ENCODE data around the gene PDE4D.

PDE4D gene

GRCh38 chr5:59161221-59162105 lies 732.1 kb downstream of the PDE4D start:
- DNase-seq (ENCODE audit: insufficient read length) (no peak), FAIRE-seq (no peak)
- TF ChIP-seq TAF1 (IDR thresholded peaks at IDR 0.05; ENCODE audit: borderline replicate concordance, low read depth, low read length) = no peak
- TF ChIP-seq POLR2A (IDR thresholded peaks at IDR 0.05; ENCODE audit: low read depth, low read length) = no peak
- TF ChIP-seq POLR2AphosphoS5 (IDR thresholded peaks at IDR 0.05; ENCODE audit: low read depth, low read length) = no peak

- FAIRE-seq = no peak
- no peak for DNase-seq (ENCODE audit: insufficient read length)
- TF ChIP-seq POLR2A (IDR thresholded peaks at IDR 0.05; ENCODE audit: low read depth, low read length) (no peak), POLR2AphosphoS5 (IDR thresholded peaks at IDR 0.05; ENCODE audit: low read depth, low read length) (no peak), TAF1 (IDR thresholded peaks at IDR 0.05; ENCODE audit: borderline replicate concordance, low read depth, low read length) (no peak)
Measured at GRCh38 chr5:59158637-59159391, 734.7 kb downstream of the PDE4D start.

DNA sequence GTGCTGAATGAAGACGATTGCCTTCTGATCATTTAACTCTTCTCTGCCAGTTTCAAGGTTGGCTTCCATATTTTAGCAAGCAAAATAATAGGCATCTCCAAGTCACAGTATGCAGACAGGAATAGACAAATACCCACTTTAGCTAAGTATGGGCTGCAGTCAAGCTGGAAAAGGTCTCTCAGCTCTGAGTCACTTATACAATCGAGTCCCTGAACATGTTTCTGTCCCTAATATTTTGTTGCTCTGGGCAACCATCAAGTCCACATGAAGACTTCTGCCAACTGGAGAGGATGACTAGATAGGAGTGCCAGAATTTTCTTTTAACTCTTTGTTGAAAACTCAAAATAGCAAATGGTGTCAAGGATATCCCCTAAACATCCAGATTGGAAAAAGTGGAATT lies 735.4 kb downstream of the PDE4D start:
- TF ChIP-seq POLR2AphosphoS5 (IDR thresholded peaks at IDR 0.05; ENCODE audit: low read depth, low read length) (no peak), TAF1 (IDR thresholded peaks at IDR 0.05; ENCODE audit: borderline replicate concordance, low read depth, low read length) (no peak), POLR2A (IDR thresholded peaks at IDR 0.05; ENCODE audit: low read depth, low read length) (no peak)
- DNase-seq (ENCODE audit: insufficient read length) = no peak
- FAIRE-seq = no peak

DNA sequence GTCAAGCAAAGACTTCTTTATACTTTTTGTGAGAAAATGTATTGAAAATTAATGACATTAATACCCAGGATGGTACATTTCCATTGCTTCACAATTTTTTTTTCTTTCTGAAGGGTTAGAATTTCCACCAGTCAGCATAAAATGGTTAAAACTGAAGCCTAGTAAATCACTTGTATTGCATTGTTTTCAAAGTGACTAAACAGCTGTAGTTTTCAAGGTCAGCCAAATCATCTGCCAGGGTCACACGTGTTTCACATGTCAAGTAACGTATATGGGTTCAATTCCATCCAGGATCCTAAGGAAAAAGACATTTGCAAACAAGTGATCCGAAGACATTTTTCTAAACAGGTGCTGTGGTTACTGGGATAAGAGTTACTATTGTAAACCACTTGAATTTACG lies 736.5 kb downstream of the PDE4D start:
- TF ChIP-seq TAF1 (IDR thresholded peaks at IDR 0.05; ENCODE audit: borderline replicate concordance, low read depth, low read length) = no peak
- TF ChIP-seq POLR2A (IDR thresholded peaks at IDR 0.05; ENCODE audit: low read depth, low read length) = no peak
- no peak for TF ChIP-seq POLR2AphosphoS5 (IDR thresholded peaks at IDR 0.05; ENCODE audit: low read depth, low read length)
- DNase-seq (ENCODE audit: insufficient read length) (no peak), FAIRE-seq (no peak)

DNA sequence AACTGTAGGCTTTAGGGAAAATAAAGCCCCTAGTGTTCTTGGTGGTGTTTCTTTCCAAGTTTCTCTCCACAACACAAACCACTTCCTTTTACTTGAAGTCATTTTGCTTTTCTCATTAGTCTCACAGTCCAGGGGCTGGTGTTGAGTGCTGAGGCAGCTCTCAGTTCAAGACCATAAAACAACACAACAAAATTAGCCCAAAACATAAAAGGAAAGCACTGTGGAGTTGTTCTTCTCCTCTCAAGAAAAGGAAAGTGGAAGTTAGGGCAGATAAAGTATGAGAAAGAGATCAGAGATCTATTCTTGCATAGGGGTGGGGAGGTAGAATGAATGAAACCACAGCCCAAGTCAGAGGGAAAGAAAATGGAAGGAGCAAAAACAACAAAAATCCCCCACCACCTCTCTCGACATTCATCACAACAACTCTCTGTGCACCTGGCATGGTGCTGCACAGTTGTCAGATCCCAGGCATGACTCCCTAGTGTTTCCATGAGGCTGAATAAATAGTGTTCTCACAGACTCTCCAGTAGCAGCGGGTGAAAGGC lies 740.8 kb downstream of the PDE4D start:
- DNase-seq (ENCODE audit: insufficient read length) (no peak), FAIRE-seq (no peak)
- TF ChIP-seq TAF1 (IDR thresholded peaks at IDR 0.05; ENCODE audit: borderline replicate concordance, low read depth, low read length) (no peak), POLR2AphosphoS5 (IDR thresholded peaks at IDR 0.05; ENCODE audit: low read depth, low read length) (no peak), POLR2A (IDR thresholded peaks at IDR 0.05; ENCODE audit: low read depth, low read length) (no peak)

- DNase-seq (ENCODE audit: insufficient read length) (no peak), FAIRE-seq (peak; percentile 5)
- TF ChIP-seq TAF1 (IDR thresholded peaks at IDR 0.05; ENCODE audit: borderline replicate concordance, low read depth, low read length) (no peak), POLR2AphosphoS5 (IDR thresholded peaks at IDR 0.05; ENCODE audit: low read depth, low read length) (no peak), POLR2A (IDR thresholded peaks at IDR 0.05; ENCODE audit: low read depth, low read length) (no peak)
Measured at GRCh38 chr5:59151162-59151889, 742.2 kb downstream of the PDE4D start.

- TF ChIP-seq TAF1 (IDR thresholded peaks at IDR 0.05; ENCODE audit: borderline replicate concordance, low read depth, low read length) = no peak
- TF ChIP-seq POLR2A (IDR thresholded peaks at IDR 0.05; ENCODE audit: low read depth, low read length) = no peak
- no peak for TF ChIP-seq POLR2AphosphoS5 (IDR thresholded peaks at IDR 0.05; ENCODE audit: low read depth, low read length)
- DNase-seq (ENCODE audit: insufficient read length) (no peak), FAIRE-seq (no peak)
Measured at GRCh38 chr5:59149827-59150226, 743.7 kb downstream of the PDE4D start.

- FAIRE-seq (no peak), DNase-seq (ENCODE audit: insufficient read length) (no peak)
- TF ChIP-seq POLR2A (IDR thresholded peaks at IDR 0.05; ENCODE audit: low read depth, low read length) (no peak), POLR2AphosphoS5 (IDR thresholded peaks at IDR 0.05; ENCODE audit: low read depth, low read length) (no peak), TAF1 (IDR thresholded peaks at IDR 0.05; ENCODE audit: borderline replicate concordance, low read depth, low read length) (no peak)
Measured at GRCh38 chr5:59149271-59149670, 744.3 kb downstream of the PDE4D start.

GRCh38 chr5:59146729-59147128 lies 746.8 kb downstream of the PDE4D start:
- TF ChIP-seq POLR2A (IDR thresholded peaks at IDR 0.05; ENCODE audit: low read depth, low read length) (no peak), TAF1 (IDR thresholded peaks at IDR 0.05; ENCODE audit: borderline replicate concordance, low read depth, low read length) (no peak), POLR2AphosphoS5 (IDR thresholded peaks at IDR 0.05; ENCODE audit: low read depth, low read length) (no peak)
- FAIRE-seq (no peak), DNase-seq (ENCODE audit: insufficient read length) (no peak)

GRCh38 chr5:59143926-59144333 lies 749.6 kb downstream of the PDE4D start:
- no peak for DNase-seq (ENCODE audit: insufficient read length)
- TF ChIP-seq POLR2AphosphoS5 (IDR thresholded peaks at IDR 0.05; ENCODE audit: low read depth, low read length) = no peak
- no peak for TF ChIP-seq TAF1 (IDR thresholded peaks at IDR 0.05; ENCODE audit: borderline replicate concordance, low read depth, low read length)
- peak; percentile 17 for FAIRE-seq

DNA sequence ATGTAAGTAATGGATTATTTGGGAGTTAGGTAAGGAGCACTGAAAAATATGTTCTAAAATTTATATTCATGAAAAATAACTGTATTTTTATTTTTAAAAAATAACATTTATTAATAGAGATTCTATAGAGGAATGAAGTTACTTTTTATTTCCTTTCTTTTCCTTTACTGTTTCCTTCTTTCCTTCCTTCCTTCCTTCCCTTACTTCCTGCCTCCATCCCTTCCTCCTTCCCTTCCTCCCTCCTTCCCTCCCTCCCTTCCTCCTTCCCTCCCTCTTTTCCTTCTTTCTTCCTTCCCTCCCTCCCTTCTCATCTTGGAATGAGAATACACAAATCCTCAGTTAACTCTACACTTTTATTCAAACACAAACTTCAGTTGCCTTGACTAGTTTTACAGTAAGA lies 750.6 kb downstream of the PDE4D start:
- no peak for TF ChIP-seq TAF1 (IDR thresholded peaks at IDR 0.05; ENCODE audit: borderline replicate concordance, low read depth, low read length)
- no peak for TF ChIP-seq POLR2AphosphoS5 (IDR thresholded peaks at IDR 0.05; ENCODE audit: low read depth, low read length)
- TF ChIP-seq POLR2A (IDR thresholded peaks at IDR 0.05; ENCODE audit: low read depth, low read length) = no peak
- FAIRE-seq (no peak), DNase-seq (ENCODE audit: insufficient read length) (no peak)
